HepG2 (cell line): ENCODE measurements around the gene THAP6. TPM values are rescaled to one million over a fixed set of nuclear protein-coding genes. Genes with fewer than 3 reads are reported as not detected.

Experiments
- ATAC-seq: fragments of 200-7000 bp; cut with Tn5 transposase; 3 replicates; pipeline ENCODE4 v1.9.1; 2020; ENCODE audit warnings: mild to moderate bottlenecking, moderate library complexity
- BruUV-seq: library from RNA; stranded (reverse); fragments of 400-500 nt; replicated peaks from 2 replicates; lab custom pipeline; 2021; lab: Mats Ljungman, UMichigan
- CTCF ChIA-PET: fragments of 300-600 bp; formaldehyde crosslinking; extraction: SDS; loops from one replicate; lab custom pipeline; 2021; ENCODE audit warnings: low total read pairs, inconsistent platforms, low intra/inter-chr PET ratio; lab: Yijun Ruan, JAX
- POLR2A ChIA-PET: fragments of 350-600 bp; sonication (Branson Sonifier 250); formaldehyde crosslinking; loops from one replicate; lab custom pipeline; 2020; ENCODE audit warnings: antibody characterized with exemption, inconsistent platforms; lab: Yijun Ruan, JAX
- DNase-seq: peaks from one replicate; pipeline ENCODE4 v3.0.0-alpha.2; 2015; ENCODE audit warnings: low spot score
- FAIRE-seq: peaks from 3 replicates; lab custom pipeline; 2011; peaks lifted over from hg19 to GRCh38; lab: Jason Lieb, UNC
- H2AFZ ChIP-seq: one replicate; pipeline ENCODE4 v1.6.1; 2011; ENCODE audit warnings: low read length, inconsistent platforms
- H3K27ac ChIP-seq: fragments of 300-600 bp; 3 replicates; pipeline ENCODE4 v1.8.0; 2011; ENCODE audit warnings: mixed run types, mild to moderate bottlenecking, mixed read lengths, low read length, inconsistent platforms; ENCODE audit not compliant: insufficient read depth; ENCODE audit errors: extremely low read length
- H3K27me3 ChIP-seq, 2 experiments: fragments of 200-600 bp in 1 of 2; 2 replicates in 1 of 2; 3 replicates in 1 of 2; pipeline versions ENCODE4 v1.6.0 to v1.8.0; 2011; ENCODE audit warnings: low read length in 2 of 2, mild to moderate bottlenecking in 2 of 2, moderate library complexity in 2 of 2, inconsistent platforms in 1 of 2; ENCODE audit not compliant: insufficient read depth in 2 of 2, control insufficient read depth in 1 of 2
- H3K36me3 ChIP-seq, 2 experiments: fragments of 200-600 bp in 1 of 2; replicated peaks in 1 of 2; 2 replicates in 1 of 2; 3 replicates in 1 of 2; pipeline versions ENCODE4 v1.5.1 to v1.8.0; 2011; ENCODE audit warnings: low read length in 2 of 2, inconsistent platforms in 1 of 2; ENCODE audit not compliant: insufficient read depth in 2 of 2, control insufficient read depth in 1 of 2
- H3K4me1 ChIP-seq: 2 replicates; pipeline ENCODE4 v1.5.1; 2012; ENCODE audit warnings: low read length, inconsistent platforms; ENCODE audit not compliant: insufficient read depth
- H3K4me2 ChIP-seq: 2 replicates; pipeline ENCODE4 v1.6.0; 2011; ENCODE audit warnings: low read depth, low read length, inconsistent platforms
- H3K4me3 ChIP-seq, 3 experiments: fragments of 200-600 bp in 1 of 3; sonication (generic), shearing (Covaris generic) in 1 of 3; replicated peaks in 1 of 3; 2 replicates each; pipeline ENCODE4 v1.5.1; 2011 to 2016; ENCODE audit warnings: low read length in 3 of 3, inconsistent platforms in 2 of 3, low read depth in 2 of 3, mild to moderate bottlenecking in 2 of 3, control low read depth in 1 of 3, mixed read lengths in 1 of 3; ENCODE audit not compliant: insufficient read depth in 1 of 3
- H3K79me2 ChIP-seq: one replicate; pipeline ENCODE4 v1.6.1; 2011; ENCODE audit warnings: low read length, inconsistent platforms; ENCODE audit not compliant: insufficient read depth
- H3K9ac ChIP-seq: 2 replicates; pipeline ENCODE4 v1.6.0; 2011; ENCODE audit warnings: mild to moderate bottlenecking, low read depth, low read length, inconsistent platforms; ENCODE audit not compliant: insufficient read depth
- H3K9me3 ChIP-seq: 2 replicates; pipeline ENCODE4 v1.5.1; 2012; ENCODE audit warnings: mild to moderate bottlenecking, low read length
- H4K20me1 ChIP-seq: 2 replicates; pipeline ENCODE4 v1.6.0; 2011; ENCODE audit warnings: inconsistent platforms, mild to moderate bottlenecking, low read length, moderate library complexity; ENCODE audit not compliant: insufficient read depth
- HMGA1 ChIP-seq: sonication (generic); formaldehyde crosslinking; conservative IDR thresholded peaks from 2 replicates; pipeline ENCODE4 v1.4.0; 2020; ENCODE audit warnings: missing genetic modification reagents
- HNRNPK ChIP-seq: fragments of 200-400 bp; formaldehyde crosslinking; IDR thresholded peaks from 2 replicates; pipeline ENCODE4 v1.6.1; 2018; ENCODE audit warnings: low read length, low read depth, moderate library complexity, mild to moderate bottlenecking; ENCODE audit not compliant: poor library complexity, severe bottlenecking
- NCOR1 ChIP-seq: fragments of 200-600 bp; sonication (generic); IDR thresholded peaks from 2 replicates; pipeline ENCODE4 v1.7.0; 2017; ENCODE audit warnings: antibody characterized with exemption, low read length, borderline replicate concordance
- NFYC ChIP-seq: IDR thresholded peaks from 2 replicates; pipeline ENCODE4 v1.6.1; 2016; ENCODE audit warnings: missing genetic modification reagents, missing compliant biosample characterization
- RBFOX2 ChIP-seq: fragments of 200-400 bp; formaldehyde crosslinking; IDR thresholded peaks from 2 replicates; pipeline ENCODE4 v1.6.1; 2017; ENCODE audit warnings: low read depth, mild to moderate bottlenecking, low read length
- SRSF4 ChIP-seq: fragments of 200-400 bp; formaldehyde crosslinking; IDR thresholded peaks from one replicate; pipeline ENCODE4 v1.6.1; 2018; ENCODE audit warnings: mild to moderate bottlenecking, low read depth, low read length, moderate library complexity; ENCODE audit not compliant: poor library complexity, severe bottlenecking
- TBP ChIP-seq: sonication (generic); formaldehyde crosslinking; IDR thresholded peaks from 2 replicates; pipeline ENCODE4 v1.5.0; 2020; ENCODE audit warnings: missing genetic modification reagents
- ZFP90 ChIP-seq: sonication (generic); formaldehyde crosslinking; IDR thresholded peaks from 2 replicates; pipeline ENCODE4 v1.8.0; 2022; ENCODE audit warnings: missing genetic modification reagents, mild to moderate bottlenecking, inconsistent platforms, borderline replicate concordance
- ZNF160 ChIP-seq: sonication (generic); formaldehyde crosslinking; IDR thresholded peaks from 2 replicates; pipeline ENCODE4 v1.8.0; 2022; ENCODE audit warnings: mild to moderate bottlenecking, inconsistent platforms, missing genetic modification reagents
- WGBS: methylation state at CpG from one replicate; pipeline ENCODE4 v1.1.6; 2017; ENCODE audit warnings: low lambda C conversion rate; 5-methylcytosine and 5-hydroxymethylcytosine counted together
- in situ Hi-C: cut with HindIII; loops from 2 replicates; pipeline ENCODE4 v1.10.0; 2017; ENCODE audit warnings: low pct_unique_long_range_greater_than_20kb; ENCODE audit not compliant: extremely low pct_ligation_motif_present
- intact Hi-C: fragments of 100-400 bp; cut with micrococcal nuclease; formaldehyde crosslinking; loops from one replicate; pipeline ENCODE4 v1.10.0; 2022; ENCODE audit not compliant: unreplicated experiment
- polyA plus RNA-seq, 8 experiments: library from polyadenylated mRNA; depleted of rRNA in 3 of 8; stranded (reverse) in 7 of 8; unstranded in 1 of 8; fragments of >200 nt; fragmentation: Illumina TruSeq in 4 of 8; extraction: Trizol in 4 of 8; gene quantifications; 2 replicates each; pipeline versions ENCODE4 v1.2.1 to v1.2.3, GENCODE V29; 2011 to 2016; ENCODE audit warnings: low read depth in 4 of 8, missing spikeins in 1 of 8, mixed read lengths in 1 of 8; ENCODE audit not compliant: insufficient read depth in 1 of 8
- total RNA-seq, 5 experiments: library from RNA; depleted of rRNA; stranded (reverse); fragments of >200 nt; fragmentation: Illumina TruSeq; extraction: Trizol; gene quantifications; 2 replicates each; pipeline ENCODE4 v1.2.3, GENCODE V29; 2016; ENCODE audit warnings: low read depth in 1 of 5
- TF ChIP-seq, protein P1 (sequence below): sonication (generic); formaldehyde crosslinking; IDR thresholded peaks from 2 replicates; pipeline ENCODE4 v1.4.0; 2020; ENCODE audit warnings: mild to moderate bottlenecking, low read depth, missing genetic modification reagents
- TF ChIP-seq, protein P2 (sequence below): sonication (generic); formaldehyde crosslinking; IDR thresholded peaks from 2 replicates; pipeline ENCODE4 v1.9.0; 2021; ENCODE audit warnings: mild to moderate bottlenecking, missing genetic modification reagents
- TF ChIP-seq, protein P3 (sequence below): sonication (generic); formaldehyde crosslinking; conservative IDR thresholded peaks from 2 replicates; pipeline ENCODE4 v1.8.0; 2022; ENCODE audit warnings: low read depth, missing genetic modification reagents
- TF ChIP-seq, protein P4 (sequence below): sonication (generic); formaldehyde crosslinking; IDR thresholded peaks from 2 replicates; pipeline ENCODE4 v1.4.0; 2020; ENCODE audit warnings: missing genetic modification reagents

THAP6 gene
- total and polyA plus RNA-seq, 2 of the 13 experiments (the other 11 are each of a cell fraction or from before 2014, with no cell fraction given) = 9.3 to 14.7 TPM

DNA sequence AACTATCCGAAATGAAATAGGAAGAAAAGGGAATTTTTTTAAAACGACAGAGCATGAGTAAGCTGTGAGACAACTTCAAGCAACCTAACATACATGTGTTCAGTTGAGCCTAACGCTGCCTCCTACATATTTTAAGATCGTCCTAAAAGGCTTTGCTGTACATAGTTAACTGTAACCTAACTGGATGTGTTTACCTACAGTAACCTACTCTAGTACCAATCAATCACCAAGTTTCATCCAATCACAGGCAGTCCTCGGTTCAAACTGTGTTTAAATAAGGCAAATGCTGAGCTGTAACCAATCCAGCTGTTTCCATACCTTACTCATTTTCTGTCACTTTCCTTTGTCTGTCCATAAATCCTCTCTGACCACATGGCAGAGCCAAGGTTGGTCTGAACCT lies 17.1 kb upstream of the THAP6 start:
- Histone ChIP-seq H3K27ac (no peak overlapping the region), H4K20me1 (no peaks in the 10 kb centered on the region), H2AFZ (no peak overlapping the region), H3K4me1 (no peaks in the 10 kb centered on the region), H3K4me2 (no peak overlapping the region), H3K36me3 (peaks cover 5 to 37% of the 10 kb centered on the region in 2 experiments), H3K9ac (no peak overlapping the region), H3K4me3 (no peak overlapping the region), H3K79me2 (no peaks in the 10 kb centered on the region), H3K9me3 (no peaks in the 10 kb centered on the region), H3K27me3 (no peaks in the 10 kb centered on the region)
- WGBS = 96% methylated on average over 5 of the region's 5 CpGs
- intact Hi-C loops (loop anchor here (10.0 kb wide), 1 partner anchor 622 kb away; no protein-coding TSS in a partner anchor), in situ Hi-C loops (loop anchor here (25.0 kb wide), 1 partner anchor 560 kb away; the partner anchor contains the start of gene PARM1)
- BruUV-seq = no TSS peak
- ChIA-PET CTCF (no interaction called here), POLR2A (interaction anchor here (0.8 kb wide), 1 partner anchor 16 kb away, joined by 4 read pairs; no protein-coding TSS in a partner anchor)
- DNase-seq (no peak), ATAC-seq (no peak), FAIRE-seq (no peak)
- TF ChIP-seq HNRNPK (no peak), NFYC (CRISPR knock-in tag) (no peak), RBFOX2 (no peak), SRSF4 (no peak), HMGA1 (CRISPR knock-in tag) (no peak), ZFP90 (no peak), ZNF160 (CRISPR knock-in tag) (no peak), NCOR1 (no peak), TBP (CRISPR knock-in tag) (no peak)
- TF ChIP-seq, protein P1, sequence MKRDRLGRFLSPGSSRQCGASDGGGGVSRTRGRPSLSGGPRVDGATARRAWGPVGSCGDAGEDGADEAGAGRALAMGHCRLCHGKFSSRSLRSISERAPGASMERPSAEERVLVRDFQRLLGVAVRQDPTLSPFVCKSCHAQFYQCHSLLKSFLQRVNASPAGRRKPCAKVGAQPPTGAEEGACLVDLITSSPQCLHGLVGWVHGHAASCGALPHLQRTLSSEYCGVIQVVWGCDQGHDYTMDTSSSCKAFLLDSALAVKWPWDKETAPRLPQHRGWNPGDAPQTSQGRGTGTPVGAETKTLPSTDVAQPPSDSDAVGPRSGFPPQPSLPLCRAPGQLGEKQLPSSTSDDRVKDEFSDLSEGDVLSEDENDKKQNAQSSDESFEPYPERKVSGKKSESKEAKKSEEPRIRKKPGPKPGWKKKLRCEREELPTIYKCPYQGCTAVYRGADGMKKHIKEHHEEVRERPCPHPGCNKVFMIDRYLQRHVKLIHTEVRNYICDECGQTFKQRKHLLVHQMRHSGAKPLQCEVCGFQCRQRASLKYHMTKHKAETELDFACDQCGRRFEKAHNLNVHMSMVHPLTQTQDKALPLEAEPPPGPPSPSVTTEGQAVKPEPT (CRISPR knock-in tag) = no peak
- TF ChIP-seq, protein P2, sequence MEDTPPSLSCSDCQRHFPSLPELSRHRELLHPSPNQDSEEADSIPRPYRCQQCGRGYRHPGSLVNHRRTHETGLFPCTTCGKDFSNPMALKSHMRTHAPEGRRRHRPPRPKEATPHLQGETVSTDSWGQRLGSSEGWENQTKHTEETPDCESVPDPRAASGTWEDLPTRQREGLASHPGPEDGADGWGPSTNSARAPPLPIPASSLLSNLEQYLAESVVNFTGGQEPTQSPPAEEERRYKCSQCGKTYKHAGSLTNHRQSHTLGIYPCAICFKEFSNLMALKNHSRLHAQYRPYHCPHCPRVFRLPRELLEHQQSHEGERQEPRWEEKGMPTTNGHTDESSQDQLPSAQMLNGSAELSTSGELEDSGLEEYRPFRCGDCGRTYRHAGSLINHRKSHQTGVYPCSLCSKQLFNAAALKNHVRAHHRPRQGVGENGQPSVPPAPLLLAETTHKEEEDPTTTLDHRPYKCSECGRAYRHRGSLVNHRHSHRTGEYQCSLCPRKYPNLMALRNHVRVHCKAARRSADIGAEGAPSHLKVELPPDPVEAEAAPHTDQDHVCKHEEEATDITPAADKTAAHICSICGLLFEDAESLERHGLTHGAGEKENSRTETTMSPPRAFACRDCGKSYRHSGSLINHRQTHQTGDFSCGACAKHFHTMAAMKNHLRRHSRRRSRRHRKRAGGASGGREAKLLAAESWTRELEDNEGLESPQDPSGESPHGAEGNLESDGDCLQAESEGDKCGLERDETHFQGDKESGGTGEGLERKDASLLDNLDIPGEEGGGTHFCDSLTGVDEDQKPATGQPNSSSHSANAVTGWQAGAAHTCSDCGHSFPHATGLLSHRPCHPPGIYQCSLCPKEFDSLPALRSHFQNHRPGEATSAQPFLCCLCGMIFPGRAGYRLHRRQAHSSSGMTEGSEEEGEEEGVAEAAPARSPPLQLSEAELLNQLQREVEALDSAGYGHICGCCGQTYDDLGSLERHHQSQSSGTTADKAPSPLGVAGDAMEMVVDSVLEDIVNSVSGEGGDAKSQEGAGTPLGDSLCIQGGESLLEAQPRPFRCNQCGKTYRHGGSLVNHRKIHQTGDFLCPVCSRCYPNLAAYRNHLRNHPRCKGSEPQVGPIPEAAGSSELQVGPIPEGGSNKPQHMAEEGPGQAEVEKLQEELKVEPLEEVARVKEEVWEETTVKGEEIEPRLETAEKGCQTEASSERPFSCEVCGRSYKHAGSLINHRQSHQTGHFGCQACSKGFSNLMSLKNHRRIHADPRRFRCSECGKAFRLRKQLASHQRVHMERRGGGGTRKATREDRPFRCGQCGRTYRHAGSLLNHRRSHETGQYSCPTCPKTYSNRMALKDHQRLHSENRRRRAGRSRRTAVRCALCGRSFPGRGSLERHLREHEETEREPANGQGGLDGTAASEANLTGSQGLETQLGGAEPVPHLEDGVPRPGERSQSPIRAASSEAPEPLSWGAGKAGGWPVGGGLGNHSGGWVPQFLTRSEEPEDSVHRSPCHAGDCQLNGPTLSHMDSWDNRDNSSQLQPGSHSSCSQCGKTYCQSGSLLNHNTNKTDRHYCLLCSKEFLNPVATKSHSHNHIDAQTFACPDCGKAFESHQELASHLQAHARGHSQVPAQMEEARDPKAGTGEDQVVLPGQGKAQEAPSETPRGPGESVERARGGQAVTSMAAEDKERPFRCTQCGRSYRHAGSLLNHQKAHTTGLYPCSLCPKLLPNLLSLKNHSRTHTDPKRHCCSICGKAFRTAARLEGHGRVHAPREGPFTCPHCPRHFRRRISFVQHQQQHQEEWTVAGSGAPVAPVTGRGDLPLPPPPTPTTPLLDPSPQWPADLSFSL (CRISPR knock-in tag) = no peak
- TF ChIP-seq, protein P3, sequence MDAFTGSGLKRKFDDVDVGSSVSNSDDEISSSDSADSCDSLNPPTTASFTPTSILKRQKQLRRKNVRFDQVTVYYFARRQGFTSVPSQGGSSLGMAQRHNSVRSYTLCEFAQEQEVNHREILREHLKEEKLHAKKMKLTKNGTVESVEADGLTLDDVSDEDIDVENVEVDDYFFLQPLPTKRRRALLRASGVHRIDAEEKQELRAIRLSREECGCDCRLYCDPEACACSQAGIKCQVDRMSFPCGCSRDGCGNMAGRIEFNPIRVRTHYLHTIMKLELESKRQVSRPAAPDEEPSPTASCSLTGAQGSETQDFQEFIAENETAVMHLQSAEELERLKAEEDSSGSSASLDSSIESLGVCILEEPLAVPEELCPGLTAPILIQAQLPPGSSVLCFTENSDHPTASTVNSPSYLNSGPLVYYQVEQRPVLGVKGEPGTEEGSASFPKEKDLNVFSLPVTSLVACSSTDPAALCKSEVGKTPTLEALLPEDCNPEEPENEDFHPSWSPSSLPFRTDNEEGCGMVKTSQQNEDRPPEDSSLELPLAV (CRISPR knock-in tag) = no peak
- TF ChIP-seq, protein P4, sequence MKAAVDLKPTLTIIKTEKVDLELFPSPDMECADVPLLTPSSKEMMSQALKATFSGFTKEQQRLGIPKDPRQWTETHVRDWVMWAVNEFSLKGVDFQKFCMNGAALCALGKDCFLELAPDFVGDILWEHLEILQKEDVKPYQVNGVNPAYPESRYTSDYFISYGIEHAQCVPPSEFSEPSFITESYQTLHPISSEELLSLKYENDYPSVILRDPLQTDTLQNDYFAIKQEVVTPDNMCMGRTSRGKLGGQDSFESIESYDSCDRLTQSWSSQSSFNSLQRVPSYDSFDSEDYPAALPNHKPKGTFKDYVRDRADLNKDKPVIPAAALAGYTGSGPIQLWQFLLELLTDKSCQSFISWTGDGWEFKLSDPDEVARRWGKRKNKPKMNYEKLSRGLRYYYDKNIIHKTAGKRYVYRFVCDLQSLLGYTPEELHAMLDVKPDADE = no peak
